HG02571 (cell line): ENCODE data around the gene SARDH.

Experiments
- ATAC-seq: cut with Tn5 transposase; IDR thresholded peaks from one replicate; pipeline ENCODE4 v1.9.1; 2021; ENCODE audit warnings: mild to moderate bottlenecking, moderate library complexity; ENCODE audit not compliant: unreplicated experiment

SARDH gene

GRCh38 chr9:133705576-133705975 lies 32.6 kb downstream of the SARDH start:
- ATAC-seq, result no peak

DNA sequence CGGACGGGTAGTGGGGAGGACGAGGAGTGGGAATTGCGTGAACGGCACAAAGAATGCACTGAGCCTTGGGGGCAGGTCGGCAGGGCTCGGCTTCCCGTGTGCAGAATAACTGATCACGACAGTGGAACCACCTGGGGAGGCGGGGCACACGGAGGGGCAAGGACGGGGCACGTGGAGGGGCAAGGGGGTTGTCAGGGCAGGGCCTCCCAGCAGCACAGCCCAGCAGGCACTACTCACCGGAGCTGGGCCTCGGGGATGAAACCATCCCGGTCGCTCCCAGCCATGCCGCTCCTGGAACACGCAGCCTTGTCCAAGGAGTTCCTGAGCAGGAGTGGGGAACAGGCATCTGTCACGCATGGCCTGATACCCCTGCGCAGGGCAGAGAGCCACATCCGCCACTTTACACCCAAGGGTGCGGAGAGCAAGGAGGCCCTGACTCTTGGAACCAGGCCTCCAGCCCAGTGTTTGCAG lies 33.4 kb downstream of the SARDH start:
- no peak for ATAC-seq

DNA sequence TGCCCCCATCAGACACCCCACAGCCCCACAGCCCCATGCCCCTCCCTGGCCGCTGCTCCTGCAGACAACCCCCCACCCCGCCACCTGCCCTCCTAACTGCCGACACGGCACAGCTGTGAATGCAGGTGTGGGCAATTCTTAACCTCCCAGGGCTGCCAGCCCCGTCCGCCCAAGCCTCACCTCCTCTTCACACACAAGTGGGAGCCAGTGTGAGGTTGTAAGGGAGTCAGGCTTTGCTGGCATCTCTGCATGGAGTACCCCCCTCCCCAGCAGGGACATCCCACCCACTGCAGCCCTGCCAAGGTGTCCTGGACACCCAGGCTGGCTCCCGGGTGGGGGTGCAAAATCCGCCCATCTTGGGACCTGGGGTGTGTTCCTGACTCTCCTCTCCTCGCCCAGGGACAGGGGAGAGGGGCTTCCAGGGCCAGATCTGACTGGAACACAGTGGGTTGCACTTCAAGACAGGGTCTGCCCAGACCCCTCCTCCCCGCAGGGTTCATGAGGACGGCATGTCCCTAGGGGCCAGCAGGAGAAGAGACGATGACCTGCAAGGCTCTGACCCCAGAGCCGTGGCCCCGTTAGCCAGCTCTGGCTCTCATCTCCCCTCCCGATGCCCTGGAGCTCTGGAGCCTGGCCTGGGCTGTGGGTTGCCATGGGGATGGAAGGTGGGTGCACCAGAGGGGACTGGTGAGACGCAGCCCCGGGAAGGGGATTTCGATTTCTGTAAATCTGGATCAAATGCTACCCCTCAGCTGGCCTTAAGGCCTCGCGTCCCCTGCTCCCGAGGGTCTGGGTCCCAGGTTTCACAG lies 34.4 kb downstream of the SARDH start:
- no peak for ATAC-seq

DNA sequence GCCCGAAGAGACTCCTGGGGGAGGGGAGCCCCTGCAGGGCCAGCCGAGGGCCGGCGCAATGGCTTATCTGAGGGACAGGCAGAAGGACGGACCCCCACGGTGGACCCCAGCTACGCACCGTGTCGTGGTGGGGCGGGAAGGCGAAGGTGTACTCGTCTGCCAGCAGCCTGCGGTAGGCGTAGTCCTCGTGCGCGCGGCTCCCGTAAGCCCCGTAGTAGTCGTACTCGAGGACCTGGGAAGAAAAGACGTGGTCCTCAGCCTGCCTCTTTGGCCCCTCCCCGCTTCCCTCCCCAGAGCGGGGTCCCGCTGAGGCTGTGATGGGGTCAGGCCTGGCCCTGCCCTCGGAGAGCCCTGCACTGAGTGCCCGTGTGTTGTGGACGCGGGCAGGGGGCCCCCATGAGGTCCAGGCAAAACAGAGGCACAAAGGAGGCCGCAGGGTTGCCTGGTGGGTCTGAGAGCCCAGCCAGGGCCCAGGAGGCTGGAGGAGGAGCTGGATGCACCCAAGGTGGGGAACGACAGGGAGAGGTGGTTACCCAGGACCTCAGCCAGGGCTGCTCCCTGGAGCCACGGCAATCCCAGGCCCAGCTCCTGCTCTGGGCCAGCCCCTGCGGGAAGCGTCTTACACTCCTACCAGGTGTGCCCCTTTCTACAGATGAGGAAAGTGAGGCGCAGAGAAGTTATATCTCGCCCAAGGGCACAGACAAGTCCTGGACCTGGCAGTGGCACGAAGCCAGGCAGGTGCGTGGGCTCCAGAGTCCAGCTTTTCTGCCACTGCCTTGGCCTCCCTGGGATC lies 35.2 kb downstream of the SARDH start:
- ATAC-seq, result no peak

DNA sequence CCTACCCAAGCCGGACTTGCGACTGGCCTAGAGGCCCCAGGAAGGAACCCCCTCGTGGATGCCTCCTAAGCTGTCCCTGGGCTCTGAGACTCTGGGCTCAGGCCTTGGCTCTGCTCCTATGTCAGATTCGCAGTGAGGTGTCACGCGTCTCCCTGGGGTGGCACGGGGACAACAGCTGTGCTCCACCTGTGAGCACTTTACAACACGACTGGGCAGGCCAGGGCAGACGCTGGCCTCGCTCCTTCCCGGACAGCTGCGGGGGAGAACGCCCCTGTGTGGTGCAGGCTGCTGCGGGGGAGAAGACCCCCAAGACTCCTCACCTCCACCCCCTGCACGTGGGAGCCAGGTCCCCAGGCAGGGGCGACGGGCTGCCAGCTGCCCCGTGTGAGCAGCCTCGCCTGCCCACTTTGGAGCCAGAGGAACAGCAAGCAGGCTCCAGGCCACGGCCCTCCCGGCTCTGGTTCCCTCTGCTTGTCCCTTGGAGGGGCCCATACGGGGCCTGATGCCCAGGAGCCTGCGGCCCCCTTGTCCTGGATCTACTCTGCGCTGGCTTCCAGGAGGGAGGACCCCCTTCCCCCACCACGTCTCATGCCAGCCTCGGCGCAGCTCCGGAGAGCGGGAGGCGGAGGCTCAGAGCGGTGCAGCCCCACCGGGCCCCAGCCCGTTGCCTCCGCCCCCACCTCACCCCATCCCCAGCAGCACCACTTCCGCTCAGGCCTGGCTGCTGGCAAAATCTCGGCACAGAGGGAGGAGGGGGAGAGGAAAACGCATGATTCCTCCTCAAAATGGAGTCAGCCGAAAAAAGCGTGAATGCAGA lies 36.0 kb downstream of the SARDH start:
- no peak for ATAC-seq

DNA sequence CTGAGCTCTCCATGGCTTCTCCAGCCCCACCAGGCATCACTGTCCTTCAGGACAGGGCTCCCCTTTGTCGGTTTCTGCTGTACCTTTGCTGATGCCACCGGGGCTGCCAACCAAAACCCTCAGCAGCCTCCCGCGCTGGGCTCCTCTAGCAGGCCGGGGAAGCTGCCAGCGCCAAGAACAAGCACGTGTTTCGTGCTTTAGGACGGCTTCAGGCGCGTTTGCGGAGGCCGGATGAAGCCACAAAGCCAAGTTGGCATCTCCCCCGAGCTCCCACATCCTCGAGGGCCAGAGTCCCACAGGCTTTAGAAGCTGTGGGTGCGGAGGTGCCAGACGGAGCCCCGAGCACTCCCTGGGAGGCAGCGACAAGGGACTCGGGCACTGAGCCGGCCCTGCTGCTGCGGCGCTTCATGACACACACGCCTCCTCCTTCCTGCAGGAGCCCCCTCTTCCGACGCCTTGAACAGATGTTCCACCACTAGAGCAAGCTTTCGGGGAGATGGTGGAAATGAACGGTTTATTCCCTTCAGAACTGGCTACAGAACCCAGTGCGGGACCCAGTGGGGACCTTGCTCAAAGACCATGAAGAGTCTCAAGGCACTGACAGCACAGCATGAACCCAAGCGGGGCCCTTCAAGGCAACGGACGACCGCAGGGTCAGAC lies 36.7 kb downstream of the SARDH start:
- no peak for ATAC-seq

- ATAC-seq, result no peak
Observed at GRCh38 chr9:133700819-133701320, 37.3 kb downstream of the SARDH start.

DNA sequence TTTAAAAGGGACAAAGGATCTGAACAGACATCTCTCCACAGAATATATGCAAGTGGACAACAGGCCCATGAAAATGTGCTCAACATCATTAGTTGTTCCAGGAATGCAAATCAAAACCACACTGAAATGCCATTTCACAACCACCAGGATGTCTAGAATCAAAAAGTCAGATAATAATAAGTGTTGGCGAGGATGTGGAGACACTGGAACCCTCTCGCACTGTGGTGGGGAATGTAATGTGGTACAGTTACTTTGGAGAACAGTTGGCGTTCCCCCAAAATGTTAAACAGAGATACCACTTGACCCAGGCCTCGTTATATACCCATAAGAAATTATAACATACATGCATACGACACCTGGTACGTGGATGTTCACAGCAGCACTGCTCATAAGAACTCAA lies 38.6 kb downstream of the SARDH start:
- no peak for ATAC-seq

- no peak for ATAC-seq
Observed at GRCh38 chr9:133696071-133696472, 42.1 kb downstream of the SARDH start.

- ATAC-seq, result no peak
Observed at GRCh38 chr9:133694686-133695085, 43.5 kb downstream of the SARDH start.

- no peak for ATAC-seq
Observed at GRCh38 chr9:133693703-133694529, 44.2 kb downstream of the SARDH start.

GRCh38 chr9:133693116-133693515 lies 45.0 kb downstream of the SARDH start:
- no peak for ATAC-seq

DNA sequence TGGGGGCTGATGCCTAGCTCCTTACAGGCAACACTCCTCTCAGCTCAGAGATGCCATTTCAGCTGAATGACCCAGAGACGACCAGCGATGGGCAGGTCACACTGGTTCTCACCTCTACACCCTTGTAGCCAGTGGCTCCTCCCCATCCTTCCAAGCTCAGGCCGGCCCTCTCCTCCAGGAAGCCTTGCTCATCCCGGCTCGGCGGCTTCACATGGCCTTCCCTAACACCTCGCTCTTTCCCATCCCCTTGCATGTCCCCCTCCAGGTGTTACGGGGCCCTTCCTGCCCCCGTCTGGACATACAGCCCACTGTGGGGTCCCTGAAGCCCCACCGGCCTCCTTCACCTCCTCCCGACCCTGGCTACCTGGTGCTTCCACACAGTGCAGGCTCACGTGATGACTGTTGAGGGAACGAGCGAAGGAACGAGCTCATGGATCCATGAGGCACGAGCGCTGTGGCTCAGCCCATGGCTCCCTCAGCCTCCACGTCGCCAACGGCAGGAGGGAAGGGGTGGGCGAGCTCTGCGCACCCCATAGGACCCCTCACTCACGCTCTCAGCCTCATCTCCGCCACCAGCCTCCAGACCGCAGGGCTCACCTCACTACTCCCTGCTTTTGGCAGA lies 45.7 kb downstream of the SARDH start:
- no peak for ATAC-seq

GRCh38 chr9:133691626-133692363 lies 46.4 kb downstream of the SARDH start:
- ATAC-seq, result no peak

DNA sequence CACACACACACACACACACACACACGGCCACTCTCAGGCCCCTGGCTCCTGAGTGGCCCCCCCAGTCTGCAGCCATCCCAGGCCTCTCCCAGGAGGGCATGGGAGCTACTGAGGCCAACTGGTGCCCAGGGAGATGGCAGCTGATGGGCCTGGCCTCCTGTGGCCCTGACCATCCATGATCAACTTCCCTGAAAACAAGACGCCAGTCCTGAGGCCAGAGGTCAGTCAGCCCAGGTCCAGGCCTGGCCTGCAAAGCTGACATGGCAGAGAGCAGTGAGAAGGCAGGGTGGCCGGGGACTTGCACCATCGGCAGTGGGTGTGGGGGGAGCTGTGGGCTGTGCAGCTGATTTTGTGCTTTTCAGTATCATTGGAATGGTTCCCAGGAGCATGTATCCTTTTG lies 47.0 kb downstream of the SARDH start:
- ATAC-seq, result no peak

DNA sequence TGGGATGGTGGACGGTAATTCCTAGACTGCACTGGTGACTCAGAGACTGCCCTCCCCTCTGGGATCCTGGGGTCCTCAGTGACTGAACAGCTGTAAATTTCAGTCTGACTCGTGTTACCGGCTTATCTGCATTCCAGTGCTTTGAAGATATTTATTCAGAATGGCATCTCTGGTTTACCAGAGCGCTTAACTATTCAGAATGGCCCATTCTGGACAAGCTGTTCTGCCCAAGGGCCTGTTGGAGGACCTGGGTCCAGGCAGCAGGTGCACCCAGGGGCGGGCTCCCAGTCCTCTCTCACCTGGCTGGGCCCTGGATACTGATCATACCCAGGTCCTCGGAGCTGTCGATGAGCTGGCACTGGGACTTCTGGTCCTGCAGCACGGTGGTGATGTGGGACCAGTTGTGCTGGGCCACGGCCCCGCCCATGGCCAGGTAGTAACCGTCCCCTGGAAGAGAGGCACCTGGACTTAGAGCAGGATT lies 48.0 kb downstream of the SARDH start:
- no peak for ATAC-seq

DNA sequence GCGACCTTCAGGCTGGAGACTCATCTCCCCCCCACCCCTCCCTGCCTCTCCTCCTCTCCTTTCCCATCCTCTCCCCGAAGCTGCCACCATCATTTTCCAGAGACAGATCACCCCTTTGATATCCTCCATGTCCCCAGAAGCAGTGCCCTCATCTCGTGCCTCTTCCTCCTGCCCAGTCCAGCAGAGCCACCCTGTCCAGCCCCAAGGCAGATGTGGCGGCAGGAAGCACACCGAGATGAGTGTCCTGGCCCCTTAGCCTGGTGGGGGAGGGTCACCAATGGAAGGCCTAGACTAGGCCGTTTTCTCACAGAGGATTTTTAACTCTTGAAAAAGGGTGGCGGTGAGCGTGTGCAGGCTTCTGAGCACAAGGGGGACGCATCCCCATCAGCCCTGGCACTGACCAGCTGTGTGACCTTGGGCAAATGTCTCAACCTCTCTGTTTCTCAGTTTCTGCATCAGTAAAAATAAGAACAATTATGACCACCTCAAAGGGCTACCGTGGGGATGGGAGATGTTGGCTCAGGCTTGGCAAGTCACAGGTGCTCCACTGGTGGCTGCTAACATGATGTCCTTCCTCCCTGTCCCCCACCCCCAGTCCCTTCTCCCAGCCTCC lies 48.9 kb downstream of the SARDH start:
- ATAC-seq, result no peak
